Fibroblast of gingiva (primary cell): Measurements from ENCODE around the gene USP36.

ENCODE experiments used
- DNase-seq: peaks from one replicate; pipeline ENCODE4 v3.0.0-alpha.2; 2011; ENCODE audit warnings: low read depth

The USP36 gene

DNA sequence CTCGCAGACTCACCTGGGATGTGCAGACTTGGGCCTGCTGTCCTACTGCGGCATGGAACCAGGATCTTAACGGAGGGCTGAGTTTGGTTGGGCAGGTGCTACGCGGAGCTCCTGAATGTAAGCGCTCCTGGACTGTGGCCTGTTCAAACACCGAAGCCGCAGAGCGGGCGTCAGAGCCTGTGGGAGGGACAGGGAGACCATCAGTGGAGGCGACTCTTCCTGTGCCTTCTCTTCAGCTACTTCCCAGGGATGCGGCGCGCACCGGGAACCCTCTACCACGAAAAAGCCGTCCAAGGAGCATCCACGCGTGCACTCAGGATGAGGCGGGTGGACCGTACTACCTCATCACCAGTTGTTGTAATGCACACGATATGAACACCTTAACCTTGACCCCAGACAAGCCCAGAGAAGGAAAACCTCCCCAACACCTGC lies 2.0 kb downstream of the USP36 start:
- DNase-seq: no peak

DNA sequence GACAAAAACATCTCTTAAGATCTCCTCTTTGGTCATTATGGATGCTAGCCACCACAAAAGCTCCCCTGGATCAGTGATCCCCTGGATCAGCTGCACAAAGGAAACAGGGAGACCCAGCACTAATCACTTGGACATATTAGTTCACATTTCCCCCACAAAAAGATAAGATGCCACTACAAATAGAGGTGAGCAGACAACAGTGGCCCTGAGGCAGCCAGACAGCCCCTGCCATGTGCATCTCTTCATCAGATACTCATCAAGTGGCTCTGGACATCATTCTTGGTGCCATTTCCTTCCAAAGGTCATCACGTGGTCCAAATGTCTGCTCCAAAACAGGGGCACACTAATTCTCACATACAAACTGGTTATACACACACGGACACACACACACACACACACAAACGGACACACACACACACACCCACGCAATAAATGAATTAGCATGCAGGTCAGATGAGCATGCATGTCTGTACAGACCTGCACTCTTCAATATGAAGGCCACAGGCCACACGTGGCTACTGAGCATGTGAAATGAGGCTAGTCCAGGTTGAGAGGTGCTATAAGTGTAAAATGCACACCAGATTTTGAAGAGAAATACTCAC lies 4.1 kb downstream of the USP36 start:
- no peak for DNase-seq

DNA sequence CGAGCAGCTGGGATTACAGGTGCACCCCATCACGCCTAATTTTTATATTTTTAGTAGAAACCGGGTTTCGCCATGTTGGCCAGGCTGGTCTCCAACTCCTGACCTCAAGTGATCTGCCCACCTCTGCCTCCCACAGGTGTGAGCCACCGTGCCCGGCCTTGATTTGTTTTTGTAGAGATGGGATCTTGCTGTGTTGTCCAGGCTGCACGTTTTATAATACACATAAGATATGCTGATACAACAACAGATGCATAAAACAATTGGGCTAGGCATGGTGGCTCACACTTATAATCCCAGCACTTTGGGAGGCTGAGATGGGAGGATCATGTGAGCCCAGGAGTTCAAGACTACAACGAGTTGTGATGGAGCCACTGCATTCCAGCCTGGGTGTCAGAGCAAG lies 6.0 kb downstream of the USP36 start:
- DNase-seq: no peak

DNA sequence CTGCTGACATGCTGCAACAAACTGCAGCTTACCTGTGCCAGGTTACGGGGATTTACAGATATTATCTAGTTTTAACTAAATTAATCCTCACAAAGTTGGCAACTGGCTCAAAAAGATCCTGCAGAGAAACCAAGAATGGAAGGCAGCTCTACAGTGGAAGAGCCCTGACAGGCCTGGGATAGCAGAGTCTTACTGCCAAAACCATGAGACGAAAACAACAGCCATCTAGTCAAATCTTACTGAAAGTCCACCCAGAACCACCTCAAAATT lies 8.1 kb downstream of the USP36 start:
- no peak for DNase-seq

DNA sequence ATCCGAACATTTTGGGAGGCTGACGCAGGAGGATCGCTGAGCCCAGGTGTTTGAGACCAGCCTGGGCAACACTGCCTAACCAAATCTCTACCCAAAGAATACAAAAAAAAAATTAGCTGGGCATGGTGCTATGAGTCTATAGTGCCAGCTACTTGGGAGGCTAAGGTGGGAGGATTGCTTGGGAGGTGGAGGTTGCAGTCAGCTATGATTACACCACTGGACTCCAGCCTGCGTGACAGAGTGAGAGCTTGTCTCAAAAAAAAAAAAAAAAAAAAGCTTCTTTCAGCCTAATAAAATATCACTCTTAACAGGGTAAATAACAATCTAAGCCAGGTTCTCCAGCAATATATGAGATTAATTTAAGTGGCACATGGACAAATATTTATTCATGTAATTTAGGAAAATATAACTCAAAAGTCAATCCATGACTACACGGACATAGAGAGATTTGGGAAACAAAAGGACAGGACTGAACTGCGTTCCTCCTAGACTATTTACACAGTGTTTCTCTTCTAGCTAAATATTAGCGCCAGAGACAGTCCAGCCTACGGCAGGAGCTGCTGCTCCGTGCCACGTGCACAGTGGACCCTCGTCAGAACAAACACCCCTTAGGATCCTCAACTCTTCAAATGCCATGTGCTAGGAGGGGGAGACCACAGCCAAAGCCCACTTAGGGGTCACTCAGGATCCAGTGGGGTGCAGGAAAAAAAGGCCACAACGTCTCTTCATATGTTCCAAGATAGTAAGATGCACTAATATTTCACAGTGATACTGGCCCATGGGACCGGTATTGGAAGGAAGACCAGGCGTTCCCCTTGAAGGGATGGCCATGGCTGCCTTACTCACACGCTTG lies 8.7 kb downstream of the USP36 start:
- DNase-seq: no peak

DNA sequence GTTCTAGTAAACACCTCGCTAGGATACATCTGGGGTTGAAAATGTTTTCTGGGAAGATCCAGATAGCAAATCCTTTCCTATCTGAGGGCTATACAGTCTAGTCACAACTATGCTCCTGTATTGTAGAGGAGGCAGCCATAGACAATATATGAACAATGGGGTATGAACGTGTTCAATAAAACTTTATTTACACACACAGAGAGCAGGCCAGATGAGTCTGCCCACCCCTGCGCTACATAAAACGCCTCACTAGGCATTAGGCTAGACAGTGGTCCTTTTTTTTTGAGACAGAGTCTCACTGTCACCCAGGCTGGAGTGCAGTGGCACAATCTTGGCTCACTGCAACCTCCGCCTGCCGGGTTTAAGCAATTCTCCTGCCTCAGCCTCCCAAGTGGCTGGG lies 11.1 kb downstream of the USP36 start:
- no peak for DNase-seq

DNA sequence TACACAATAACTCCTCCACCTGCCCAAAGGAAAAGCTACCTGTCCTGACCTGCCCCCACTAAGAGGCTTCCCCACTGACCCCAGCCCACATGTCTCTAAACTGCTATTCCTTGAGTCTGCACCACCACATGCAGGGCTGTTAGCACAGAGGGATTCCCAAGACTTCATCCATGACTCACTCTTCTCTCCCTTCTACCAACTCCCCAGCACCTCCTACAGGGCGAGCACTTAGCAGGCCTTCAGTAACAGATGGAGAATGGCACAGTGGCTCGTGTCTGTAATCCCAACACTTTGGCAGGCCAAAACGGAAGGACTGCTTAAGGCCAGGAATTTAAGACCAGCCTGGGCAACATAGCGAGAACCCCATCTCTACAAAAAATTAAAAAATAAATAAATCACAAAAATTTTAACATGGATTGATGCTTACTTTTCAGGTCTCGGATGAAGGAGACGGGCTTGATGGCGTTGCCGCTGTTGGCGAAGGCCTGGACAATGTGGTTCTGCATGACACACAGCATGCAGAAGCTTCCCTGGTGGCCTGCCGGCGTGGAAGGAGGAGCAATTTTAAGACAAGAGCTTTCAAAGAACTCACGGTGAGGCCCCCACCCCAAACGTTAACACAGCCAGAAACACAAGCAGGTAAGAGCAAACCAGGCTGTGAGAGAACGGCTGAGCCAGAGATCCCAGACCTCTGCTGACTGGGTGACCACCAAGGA lies 12.0 kb downstream of the USP36 start:
- DNase-seq: peak; percentile 35

DNA sequence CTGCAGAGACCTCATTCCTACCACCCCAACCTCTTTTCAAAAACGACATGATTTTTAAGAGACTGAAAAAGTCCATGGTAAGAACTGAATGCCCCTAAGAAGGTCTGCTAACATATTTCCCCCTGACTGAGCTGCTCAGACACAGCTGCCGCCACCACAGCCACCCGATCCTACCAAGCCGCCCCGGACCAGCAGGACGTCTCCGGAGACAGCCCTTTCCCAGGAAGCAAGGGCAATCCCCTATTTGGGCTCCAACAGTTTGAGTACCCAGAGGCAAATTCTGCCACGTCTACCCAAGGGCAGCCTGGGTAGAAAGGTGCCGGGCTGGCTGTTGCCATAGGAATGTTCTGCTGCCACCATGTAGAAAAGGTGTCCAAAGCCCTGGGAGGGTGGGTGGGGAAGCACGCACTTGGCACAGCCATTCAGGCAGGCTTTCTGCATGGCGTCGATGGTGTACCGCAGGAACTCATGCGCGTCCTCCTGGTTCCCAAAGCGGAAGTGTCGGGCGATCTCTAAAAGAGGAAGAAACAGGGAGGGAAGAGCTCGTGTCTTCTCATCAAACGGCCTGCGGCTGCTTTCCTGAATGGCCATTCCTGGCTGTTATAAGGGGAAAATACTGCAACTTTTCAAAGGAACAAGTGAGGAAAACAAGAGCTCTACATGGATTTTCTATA lies 13.6 kb downstream of the USP36 start:
- DNase-seq: no peak

DNA sequence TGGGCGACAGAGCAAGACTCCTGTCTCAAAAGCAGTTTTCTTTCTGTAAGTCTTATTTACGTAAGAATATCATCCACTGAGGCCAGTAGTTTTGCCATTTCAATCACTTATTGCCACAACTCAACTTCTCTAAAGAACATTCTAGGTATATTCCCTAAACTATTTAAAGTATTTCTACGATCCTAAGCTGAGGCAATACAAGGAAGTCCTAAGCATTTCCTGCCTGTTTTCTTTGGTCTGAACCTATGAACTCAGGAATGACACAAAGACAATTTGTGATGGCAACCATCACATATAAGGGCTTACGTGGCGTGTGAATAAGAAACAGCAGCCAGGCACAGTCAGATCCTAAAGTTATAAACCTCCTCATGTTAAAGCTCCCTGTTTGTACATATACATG lies 14.2 kb downstream of the USP36 start:
- no peak for DNase-seq

DNA sequence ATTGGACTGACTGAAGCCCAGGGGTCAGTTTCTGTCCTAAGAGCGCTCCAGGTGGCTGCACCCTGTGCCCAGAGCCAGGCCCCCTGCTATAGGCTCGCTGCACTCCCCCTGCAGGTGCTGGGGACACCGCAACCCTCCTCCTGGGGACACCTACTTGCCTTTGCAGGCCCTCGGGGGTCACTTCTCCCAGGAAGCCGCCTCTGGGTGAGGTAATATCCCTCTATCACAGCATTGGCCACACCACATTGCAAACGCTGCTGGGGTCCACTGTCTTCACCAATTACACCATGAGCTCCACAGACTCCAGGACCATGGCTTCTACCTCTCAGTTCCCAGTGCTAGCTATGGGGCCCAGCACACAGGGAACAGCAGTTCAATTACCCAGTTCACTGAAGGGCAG lies 14.9 kb downstream of the USP36 start:
- no peak for DNase-seq

DNA sequence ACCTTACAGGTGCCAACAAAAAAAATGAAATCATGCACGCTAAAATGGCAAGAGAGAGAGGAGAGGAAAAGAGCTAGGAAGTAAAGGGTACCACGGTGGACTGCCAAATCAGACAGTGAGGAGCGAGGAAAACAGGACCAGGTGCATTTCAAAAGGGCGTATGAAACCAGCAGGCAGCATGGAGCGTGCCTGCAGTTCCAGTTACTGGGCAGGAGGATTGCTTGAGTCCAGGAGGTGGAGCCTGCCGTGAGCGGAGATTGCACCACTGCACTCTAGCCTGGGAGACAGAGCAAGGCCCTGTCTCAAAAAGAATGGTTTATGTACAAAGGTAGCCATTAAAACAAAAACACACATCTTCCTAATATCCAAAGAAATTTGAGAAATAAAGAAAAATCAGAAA lies 16.4 kb downstream of the USP36 start:
- no peak for DNase-seq

DNA sequence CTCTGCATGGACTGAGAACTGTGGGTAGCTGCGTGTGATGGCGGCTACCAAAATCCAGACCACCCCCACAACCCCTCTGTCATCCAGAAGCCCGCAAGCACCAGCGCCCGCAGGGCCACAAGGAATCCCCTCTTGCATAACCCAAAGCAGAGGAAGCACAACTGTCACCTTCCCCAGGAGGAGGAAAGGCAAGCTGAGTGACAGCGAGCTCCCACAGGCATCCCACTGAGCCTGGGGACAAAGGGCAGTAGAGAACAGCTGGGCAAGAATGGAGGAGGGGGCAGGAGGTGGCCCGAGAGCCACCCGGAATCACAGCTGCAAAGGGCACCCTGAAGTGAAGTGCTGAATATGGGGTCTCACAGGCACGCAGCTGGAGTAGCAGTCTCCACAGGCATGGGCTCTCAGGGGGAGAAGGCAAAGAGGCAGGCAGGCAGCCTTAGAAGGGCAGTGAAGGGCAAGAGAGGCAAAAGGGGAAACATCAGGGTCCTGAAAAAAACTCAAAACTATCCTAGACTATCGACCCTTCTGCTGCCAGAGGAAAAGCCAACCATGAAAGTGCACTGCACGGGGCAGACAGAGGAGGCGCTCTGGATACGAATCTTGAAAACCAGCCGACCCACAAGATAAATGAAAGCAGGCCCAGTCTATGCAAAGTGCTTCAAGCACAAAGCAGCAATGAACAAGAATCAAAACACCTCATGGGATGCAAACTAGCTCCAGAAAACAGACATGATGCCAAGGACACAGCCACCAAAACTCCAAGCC lies 17.1 kb downstream of the USP36 start:
- DNase-seq: no peak

DNA sequence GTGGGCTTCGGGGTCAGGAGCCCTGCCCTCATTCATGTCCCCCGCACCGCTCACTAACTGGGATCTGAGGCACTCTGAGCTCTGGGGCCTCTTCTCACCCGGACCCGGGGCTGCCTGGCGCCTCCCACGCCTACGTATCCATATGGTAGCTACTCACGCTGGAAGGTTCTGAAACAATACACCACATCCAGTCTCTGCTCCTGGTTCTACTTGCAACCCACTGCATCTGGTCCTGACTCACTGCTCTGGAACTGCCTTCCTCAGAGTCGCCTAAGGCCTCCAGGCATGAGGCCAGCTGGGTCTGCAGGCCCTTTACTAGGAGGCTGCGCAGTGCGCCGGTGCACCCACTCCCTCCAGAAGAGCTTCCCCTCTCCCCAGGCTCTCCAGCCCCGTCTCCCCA lies 18.1 kb downstream of the USP36 start:
- peak; percentile 81 for DNase-seq

DNA sequence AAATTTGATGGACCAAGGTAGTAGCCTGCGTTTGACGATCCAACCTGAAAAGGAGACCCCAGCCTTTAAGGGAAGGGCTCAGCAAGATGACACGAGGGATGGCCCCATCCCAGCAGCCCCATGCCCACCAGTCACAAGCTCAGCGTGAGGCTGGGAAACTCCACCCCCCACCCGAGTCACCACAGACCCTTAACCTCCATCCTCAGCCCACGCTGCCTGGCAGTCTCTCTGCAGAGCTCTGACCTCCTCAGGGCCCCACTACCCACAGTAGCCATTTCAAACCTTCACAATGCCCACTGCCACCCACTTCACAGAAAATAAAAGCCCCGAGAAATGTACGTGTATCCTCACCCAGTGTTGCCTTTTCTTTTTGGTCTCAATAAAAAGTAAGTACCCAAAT lies 18.7 kb downstream of the USP36 start:
- DNase-seq: no peak

DNA sequence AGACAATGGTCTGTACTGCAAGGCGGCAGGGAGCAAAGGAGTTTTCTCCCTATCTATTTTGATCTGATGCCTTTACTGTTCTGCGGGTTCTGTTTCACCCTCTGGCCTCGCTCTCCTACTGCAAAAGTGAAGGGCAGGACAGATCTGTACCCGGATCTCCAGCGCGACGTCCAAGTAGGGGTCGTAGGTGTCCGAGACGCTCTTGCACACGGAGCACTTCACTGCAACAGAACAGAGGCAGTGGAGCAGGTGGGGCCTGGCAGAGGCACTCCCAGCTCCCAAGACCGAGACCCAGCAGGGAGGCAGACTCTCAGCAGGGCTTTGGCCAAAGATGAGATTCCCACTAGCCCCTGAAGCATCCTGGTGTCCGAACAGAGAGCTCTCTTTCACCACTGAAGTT lies 19.8 kb downstream of the USP36 start:
- DNase-seq: no peak

DNA sequence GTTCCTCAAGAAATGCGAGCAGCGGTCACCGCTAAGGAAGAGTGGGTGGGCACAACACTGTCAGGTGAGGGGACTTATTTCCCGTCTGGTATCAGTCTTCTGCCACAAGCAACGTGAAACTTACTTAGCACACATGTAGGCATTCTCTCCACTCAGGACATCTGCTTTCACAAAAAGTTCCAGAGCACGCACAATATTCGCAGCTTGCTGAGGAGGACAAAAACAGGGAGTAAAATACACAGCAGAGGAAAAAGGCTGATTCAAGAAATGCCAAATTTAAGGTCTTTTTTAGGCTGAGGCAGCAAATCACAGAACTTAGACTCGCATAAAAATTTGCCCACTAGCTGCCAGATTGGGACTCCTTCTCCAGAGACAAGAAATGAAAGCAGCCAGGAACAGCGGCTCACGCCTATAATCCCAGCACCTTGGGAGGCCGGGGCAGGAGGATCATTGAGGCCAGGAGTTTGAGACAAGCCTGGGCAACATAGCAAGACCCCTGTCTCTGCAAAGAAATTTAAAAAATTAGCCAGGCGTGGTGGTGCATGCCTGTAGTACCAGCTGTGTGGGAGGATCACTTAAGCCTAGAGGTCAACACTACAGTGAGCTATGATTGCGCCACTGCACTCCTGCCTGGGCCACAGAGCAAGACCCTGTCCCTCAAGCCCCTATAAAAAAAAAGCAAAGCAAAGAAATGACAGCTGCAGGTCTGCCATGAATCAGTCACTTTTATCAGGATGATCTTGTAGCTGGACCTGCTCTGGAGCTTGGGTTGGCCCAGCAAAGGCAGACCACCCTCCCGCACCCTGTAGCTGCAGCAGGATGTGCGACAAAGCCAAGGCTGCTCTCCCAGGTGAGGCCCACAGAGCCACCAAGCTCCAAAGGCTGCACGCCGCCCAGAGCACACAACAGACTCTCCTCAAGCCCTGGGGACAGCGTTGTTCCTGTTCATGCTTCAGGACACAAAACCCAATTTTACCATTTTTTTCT lies 20.5 kb downstream of the USP36 start:
- DNase-seq: no peak

DNA sequence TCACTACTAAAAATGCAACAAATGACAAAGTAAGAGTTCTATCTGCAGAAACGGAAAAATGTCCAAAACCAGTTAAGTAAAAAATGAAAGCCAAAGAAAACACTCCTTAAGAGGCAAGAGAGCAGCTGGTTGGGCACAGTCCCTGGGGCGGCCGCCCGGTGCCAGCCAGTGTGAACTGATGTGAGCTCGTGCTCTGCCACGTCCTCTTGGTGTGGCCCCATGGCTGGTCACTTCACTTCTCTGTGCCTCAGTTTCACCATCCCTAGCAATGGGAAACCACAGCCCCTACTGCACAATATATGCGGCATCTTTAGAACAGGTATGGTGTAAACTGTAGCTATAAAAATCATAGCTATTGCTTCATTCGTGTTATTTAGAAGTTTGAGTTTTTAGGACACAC lies 21.2 kb downstream of the USP36 start:
- DNase-seq: no peak

DNA sequence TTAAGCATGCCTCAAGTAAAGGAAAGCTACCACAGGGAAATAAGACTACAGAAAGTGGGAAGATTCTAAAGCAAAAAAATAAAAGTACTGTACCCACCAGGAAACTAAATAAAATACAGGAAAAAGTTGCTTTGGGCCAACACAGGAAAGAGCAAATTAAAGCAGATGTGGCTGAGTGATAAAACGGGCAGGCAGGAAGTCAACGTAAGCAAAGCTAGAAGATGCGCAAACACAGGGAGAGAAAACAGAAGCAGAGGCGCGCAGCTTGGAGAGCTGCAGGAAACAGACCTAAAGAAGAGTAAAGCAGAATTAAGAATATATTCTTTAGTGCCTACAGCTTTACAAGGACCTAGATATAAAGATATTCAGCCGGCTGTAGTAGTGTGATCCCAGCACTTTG lies 21.7 kb downstream of the USP36 start:
- DNase-seq: no peak

DNA sequence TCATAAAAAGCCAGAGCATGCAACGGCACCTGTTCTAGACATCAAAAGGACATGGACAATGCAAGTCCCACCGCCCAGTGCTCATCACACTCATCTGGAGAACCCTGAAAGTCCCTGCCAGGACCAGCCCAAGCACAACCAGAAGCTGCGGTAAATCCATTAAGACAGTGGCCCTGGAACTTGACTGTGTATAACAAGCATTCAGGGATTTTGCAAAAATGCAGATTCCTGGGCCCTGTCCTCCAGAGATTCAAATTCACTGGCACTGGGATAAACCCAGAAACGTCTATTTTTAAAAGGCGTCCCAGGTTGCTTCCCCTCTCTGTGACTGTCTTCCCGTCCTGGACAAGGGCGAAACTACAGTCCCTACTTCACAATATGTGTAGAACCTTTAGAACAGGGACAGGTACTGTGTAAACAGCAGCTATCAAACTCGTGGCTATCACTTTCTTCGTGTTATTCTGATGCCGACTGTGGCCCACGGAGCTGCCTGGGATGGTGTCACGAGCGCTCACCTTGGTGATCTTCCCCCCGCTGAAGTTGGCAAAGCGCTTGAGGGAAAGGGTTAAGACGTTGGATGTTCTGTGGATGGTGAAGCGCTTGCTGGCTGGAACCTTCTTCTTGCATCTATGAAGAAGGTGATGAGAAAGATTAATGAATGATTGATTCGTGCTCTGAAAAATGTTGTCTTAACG lies 22.3 kb downstream of the USP36 start:
- DNase-seq: no peak

DNA sequence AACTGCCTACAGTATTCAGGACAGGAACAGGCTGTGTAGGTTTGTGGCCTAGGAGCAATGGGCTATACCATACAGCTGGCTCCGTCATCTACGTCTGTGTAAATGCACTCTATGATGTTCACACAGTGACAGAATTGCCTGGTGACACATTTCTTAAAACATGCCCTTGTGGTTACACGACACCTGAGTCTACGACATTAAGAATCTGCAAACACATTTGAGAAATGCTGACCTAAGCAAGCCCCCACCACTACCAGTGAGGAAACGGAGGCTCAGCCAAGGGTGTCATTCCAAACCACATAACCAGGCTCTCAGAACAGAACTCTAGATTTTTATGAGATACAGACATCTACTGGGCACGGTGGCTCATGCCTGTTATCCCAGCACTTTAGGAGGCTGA lies 23.5 kb downstream of the USP36 start:
- no peak for DNase-seq
